Measurements from ENCODE around the gene MCTP2.

MCTP2 gene

GRCh38 chr15:94443186-94443585 lies 211.8 kb downstream of the MCTP2 start:
- TF ChIP-seq POLR2AphosphoS5 (IDR thresholded peaks at IDR 0.05; ENCODE audit: low read depth, low read length) = no peak
- no peak for TF ChIP-seq FOXP2 (optimal IDR thresholded peaks at IDR 0.05; ENCODE audit: borderline replicate concordance, extremely low read depth, extremely low read length, insufficient read depth)
- TF ChIP-seq SIN3A (IDR thresholded peaks at IDR 0.05; ENCODE audit: borderline replicate concordance, insufficient read depth, low read length) = no peak
- no peak for TF ChIP-seq TAF1 (IDR thresholded peaks at IDR 0.05; ENCODE audit: borderline replicate concordance, insufficient read depth, low read length)
- no peak for TF ChIP-seq REST (IDR thresholded peaks at IDR 0.05; ENCODE audit: insufficient read depth in 1 of 2, low read depth in 2 of 2, low read length in 2 of 2)

- TF ChIP-seq REST (IDR thresholded peaks at IDR 0.05; ENCODE audit: insufficient read depth in 1 of 2, low read depth in 2 of 2, low read length in 2 of 2) (no peak), SIN3A (IDR thresholded peaks at IDR 0.05; ENCODE audit: borderline replicate concordance, insufficient read depth, low read length) (no peak), FOXP2 (optimal IDR thresholded peaks at IDR 0.05; ENCODE audit: borderline replicate concordance, extremely low read depth, extremely low read length, insufficient read depth) (no peak), POLR2AphosphoS5 (IDR thresholded peaks at IDR 0.05; ENCODE audit: low read depth, low read length) (no peak)
Observed at GRCh38 chr15:94445566-94446160, 214.3 kb downstream of the MCTP2 start.

GRCh38 chr15:94446441-94446840 lies 215.1 kb downstream of the MCTP2 start:
- TF ChIP-seq SIN3A (IDR thresholded peaks at IDR 0.05; ENCODE audit: borderline replicate concordance, insufficient read depth, low read length) = no peak

GRCh38 chr15:94451466-94451865 lies 220.1 kb downstream of the MCTP2 start:
- no peak for TF ChIP-seq FOXP2 (optimal IDR thresholded peaks at IDR 0.05; ENCODE audit: borderline replicate concordance, extremely low read depth, extremely low read length, insufficient read depth)
- TF ChIP-seq TAF1 (IDR thresholded peaks at IDR 0.05; ENCODE audit: borderline replicate concordance, insufficient read depth, low read length) = no peak
- TF ChIP-seq REST (IDR thresholded peaks at IDR 0.05; ENCODE audit: insufficient read depth in 1 of 2, low read depth in 2 of 2, low read length in 2 of 2) = no peak
- TF ChIP-seq SIN3A (IDR thresholded peaks at IDR 0.05; ENCODE audit: borderline replicate concordance, insufficient read depth, low read length) = no peak
- no peak for TF ChIP-seq POLR2AphosphoS5 (IDR thresholded peaks at IDR 0.05; ENCODE audit: low read depth, low read length)

GRCh38 chr15:94453227-94453988 lies 222.0 kb downstream of the MCTP2 start:
- TF ChIP-seq TAF1 (IDR thresholded peaks at IDR 0.05; ENCODE audit: borderline replicate concordance, insufficient read depth, low read length) (no peak), SIN3A (IDR thresholded peaks at IDR 0.05; ENCODE audit: borderline replicate concordance, insufficient read depth, low read length) (no peak)

GRCh38 chr15:94455297-94455696 lies 223.9 kb downstream of the MCTP2 start:
- TF ChIP-seq SIN3A (IDR thresholded peaks at IDR 0.05; ENCODE audit: borderline replicate concordance, insufficient read depth, low read length) = no peak
- TF ChIP-seq FOXP2 (optimal IDR thresholded peaks at IDR 0.05; ENCODE audit: borderline replicate concordance, extremely low read depth, extremely low read length, insufficient read depth) = no peak
- no peak for TF ChIP-seq POLR2AphosphoS5 (IDR thresholded peaks at IDR 0.05; ENCODE audit: low read depth, low read length)
- TF ChIP-seq REST (IDR thresholded peaks at IDR 0.05; ENCODE audit: insufficient read depth in 1 of 2, low read depth in 2 of 2, low read length in 2 of 2) = no peak
- no peak for TF ChIP-seq TAF1 (IDR thresholded peaks at IDR 0.05; ENCODE audit: borderline replicate concordance, insufficient read depth, low read length)
